ENCODE measurements around the gene FRMPD1. TPM values are rescaled to one million over a fixed set of nuclear protein-coding genes. Genes with fewer than 3 reads are reported as not detected.
"Not testable (repeated sequence)": the region's sequence is repeated elsewhere in the genome, so short reads cannot be mapped to it uniquely, and the experiment has no call there.

FRMPD1 gene
- total RNA-seq, 1 experiment from 2014 or later: 0.19 TPM

- DNase-seq (ENCODE audit: low spot score): no peak
These were observed 82.2 kb downstream of the FRMPD1 start for GRCh38 chr9:37732952-37733351.

- no peak for DNase-seq (ENCODE audit: low spot score)
These were observed 88.5 kb downstream of the FRMPD1 start for GRCh38 chr9:37739222-37739621.

GRCh38 chr9:37740128-37740527, 89.4 kb downstream of the FRMPD1 start:
- DNase-seq (ENCODE audit: low spot score): no peak

GRCh38 chr9:37740631-37741328, 90.0 kb downstream of the FRMPD1 start:
- DNase-seq (ENCODE audit: low spot score): no peak

- no peak for DNase-seq (ENCODE audit: low spot score)
These were observed 95.2 kb downstream of the FRMPD1 start for GRCh38 chr9:37745970-37746369.

- peak; percentile 18 for DNase-seq (ENCODE audit: low spot score)
These were observed 95.9 kb downstream of the FRMPD1 start for GRCh38 chr9:37746448-37747270.

- peak; percentile 51 for DNase-seq (ENCODE audit: low spot score)
These were observed 96.6 kb downstream of the FRMPD1 start for GRCh38 chr9:37747271-37747753.

- DNase-seq (ENCODE audit: low spot score): no peak
These were observed 98.4 kb downstream of the FRMPD1 start for GRCh38 chr9:37749129-37749528.

GRCh38 chr9:37751186-37751585, 100.4 kb downstream of the FRMPD1 start:
- DNase-seq (ENCODE audit: low spot score): no peak

GRCh38 chr9:37751704-37752103, 101.0 kb downstream of the FRMPD1 start:
- DNase-seq (ENCODE audit: low spot score): not testable (repeated sequence)

GRCh38 chr9:37752112-37752511, 101.4 kb downstream of the FRMPD1 start:
- DNase-seq (ENCODE audit: low spot score): not testable (repeated sequence)

GRCh38 chr9:37752642-37753488, 102.1 kb downstream of the FRMPD1 start:
- no peak for DNase-seq (ENCODE audit: low spot score)

- DNase-seq (ENCODE audit: low spot score): peak; percentile 20
These were observed 102.9 kb downstream of the FRMPD1 start, which contains the start of gene TRMT10B for GRCh38 chr9:37753489-37754190. Gene TRMT10B, plus strand, starts transcription at chr9:37753805. Its CDS starts 8,127 bp downstream, at chr9:37761932.

GRCh38 chr9:37758747-37759146, 108.0 kb downstream of the FRMPD1 start:
- DNase-seq (ENCODE audit: low spot score): no peak

GRCh38 chr9:37760416-37761161, 109.8 kb downstream of the FRMPD1 start:
- DNase-seq (ENCODE audit: low spot score): no peak

GRCh38 chr9:37761511-37761910, 110.8 kb downstream of the FRMPD1 start:
- DNase-seq (ENCODE audit: low spot score): no peak

- DNase-seq (ENCODE audit: low spot score): not testable (repeated sequence)
These were observed 114.5 kb downstream of the FRMPD1 start for GRCh38 chr9:37765263-37765662.

- DNase-seq (ENCODE audit: low spot score): no peak
These were observed 118.6 kb downstream of the FRMPD1 start for GRCh38 chr9:37769306-37769705.

- no peak for DNase-seq (ENCODE audit: low spot score)
These were observed 119.2 kb downstream of the FRMPD1 start for GRCh38 chr9:37769995-37770394.

GRCh38 chr9:37775216-37775919, 124.6 kb downstream of the FRMPD1 start:
- no peak for DNase-seq (ENCODE audit: low spot score)

Data from A172 (cell line).